ENCODE results near the gene IFT57.

The IFT57 gene

GRCh38 chr3:108113975-108114374, 108.2 kb downstream of the IFT57 start:
- no peak overlapping the region for H3K27ac Mint-ChIP-seq
- no peak overlapping the region for H3K4me3 Mint-ChIP-seq
- no peaks in the 10 kb centered on the region for H3K36me3 Mint-ChIP-seq
- no peaks in the 10 kb centered on the region for H3K9me3 Mint-ChIP-seq
- no peak for ATAC-seq
- H3K27me3 Mint-ChIP-seq = no peaks in the 10 kb centered on the region
- peaks cover 21% of the 10 kb centered on the region for H3K4me1 Mint-ChIP-seq

- H3K27ac Mint-ChIP-seq = no peak overlapping the region
- H3K27me3 Mint-ChIP-seq = no peaks in the 10 kb centered on the region
- no peaks in the 10 kb centered on the region for H3K36me3 Mint-ChIP-seq
- H3K4me1 Mint-ChIP-seq = peaks cover 7% of the 10 kb centered on the region
- ATAC-seq = no peak
- H3K4me3 Mint-ChIP-seq = no peak overlapping the region
- no peaks in the 10 kb centered on the region for H3K9me3 Mint-ChIP-seq
Observed at GRCh38 chr3:108110934-108111333, 111.3 kb downstream of the IFT57 start.

Data from stimulated activated memory B cell treated with anti-CD40 and anti-IgM and Interleukin-4, amounts not matched to agents 10 μg/mL and 1 μg/mL and 100 μg/mL, for 72 hours (primary cell).